Measurements from ENCODE around the gene B3GALT4. TPM values are rescaled to one million over a fixed set of nuclear protein-coding genes. Genes with fewer than 3 reads are reported as not detected.

The B3GALT4 gene
- total and polyA plus RNA-seq, 2 of the 13 experiments (the other 11 are each of a cell fraction or from before 2014, with no cell fraction given) = 0.04 to 0.27 TPM

GRCh38 chr6:33297406-33297955 is 20.6 kb downstream of the B3GALT4 start (continued):
- TF ChIP-seq GABPB1 (CRISPR knock-in tag; IDR thresholded peaks at IDR 0.05) = peak; percentile 8; the same call in 1 of the 2 replicates

DNA sequence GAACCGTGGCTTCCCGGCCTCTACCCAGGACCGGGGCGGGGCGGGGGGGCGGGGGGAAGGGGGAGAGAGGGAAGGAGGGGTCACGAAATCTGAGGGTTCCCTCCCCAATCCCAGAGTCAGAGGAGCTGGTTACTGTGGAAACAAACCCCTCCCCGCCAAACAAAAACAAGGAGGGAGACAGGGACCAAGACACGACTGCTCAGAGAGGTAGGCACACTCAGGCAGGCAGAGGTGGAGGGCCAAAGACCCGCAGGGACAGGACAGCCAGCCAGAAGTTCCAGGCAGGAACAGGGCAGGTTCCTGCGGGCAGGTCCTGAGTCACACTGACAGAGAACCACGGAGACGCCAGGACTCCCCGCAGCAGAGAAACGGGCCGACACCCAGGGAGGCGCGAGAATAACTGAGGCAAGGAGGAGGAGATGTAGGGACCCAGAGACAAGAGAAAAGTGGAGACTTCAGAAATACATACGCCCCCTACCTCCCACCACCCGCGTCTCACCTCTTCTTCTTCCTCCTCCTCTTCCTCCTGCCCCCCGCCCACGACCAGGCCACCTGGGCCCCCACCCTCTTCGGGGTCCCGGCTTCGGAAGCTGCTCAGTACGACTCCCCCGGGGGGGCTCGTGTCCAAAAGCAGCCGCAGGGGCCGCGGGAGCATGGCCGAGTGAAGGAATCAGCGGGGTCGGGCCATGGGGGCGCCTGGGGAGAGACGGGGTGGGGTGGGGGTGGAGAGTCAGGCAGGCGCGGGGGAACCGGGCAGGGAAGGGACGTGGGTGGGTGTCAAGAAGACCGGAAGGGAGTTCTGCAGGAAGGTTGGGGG is 21.2 kb downstream of the B3GALT4 start:
- H3K9me3 ChIP-seq (ENCODE audit: low read length) = no peaks in the 10 kb centered on the region
- ATAC-seq = peak; percentile 53
- BruUV-seq (replicated peaks) = no TSS peak
- peak; percentile 80 for DNase-seq (ENCODE audit: low spot score)
- H4K20me1 ChIP-seq (ENCODE audit: insufficient read depth, low read length) = no peaks in the 10 kb centered on the region
- WGBS (ENCODE audit: low lambda C conversion rate) = 2% methylated on average over 42 of the region's 42 CpGs
- peaks cover 27% of the 10 kb centered on the region for H3K4me1 ChIP-seq (ENCODE audit: insufficient read depth, low read length)
- peak; percentile 56 for FAIRE-seq
- no peak overlapping the region for H2AFZ ChIP-seq (ENCODE audit: low read length)
- H3K4me2 ChIP-seq (ENCODE audit: low read depth, low read length) = peak overlapping the region; percentile 92
- peak overlapping the region; percentile 75 to 88 (median 79) for H3K4me3 ChIP-seq (replicated peaks in 1 of 3; ENCODE audit: insufficient read depth in 1 of 3, low read depth in 2 of 3, low read length in 3 of 3)
- intact Hi-C loops (cut with micrococcal nuclease; ENCODE audit: unreplicated experiment) = loop anchor here (1.0 kb wide), 1 partner anchor 9 kb away; the partner anchor contains the start of genes PFDN6 and WDR46
- H3K27ac ChIP-seq (ENCODE audit: extremely low read length, insufficient read depth, low read length) = peak overlapping the region; percentile 93
- H3K36me3 ChIP-seq (replicated peaks in 1 of 2; ENCODE audit: control insufficient read depth in 1 of 2, insufficient read depth in 2 of 2, low read length in 2 of 2) = peaks cover 5 to 10% of the 10 kb centered on the region in 2 experiments; a peak in 2 of 5 replicates
- H3K79me2 ChIP-seq (ENCODE audit: insufficient read depth, low read length) = peaks cover 12% of the 10 kb centered on the region
- in situ Hi-C loops (cut with HindIII; ENCODE audit: extremely low pct_ligation_motif_present, low pct_unique_long_range_greater_than_20kb) = loop anchor here (5.0 to 25.0 kb wide), 2 partner anchors 96 to 114 kb away; partner anchors contain the start of genes CUTA, HSD17B8, PHF1 and RXRB
- H3K9ac ChIP-seq (ENCODE audit: insufficient read depth, low read depth, low read length) = peak overlapping the region; percentile 92
- POLR2A ChIA-PET = interaction anchor here (1.1 to 4.1 kb wide), 16 partner anchors 9 to 326 kb away, joined by 3 to 57 read pairs (median 8); partner anchors contain the start of genes B3GALT4, HSD17B8, PFDN6 and RPS18
- CTCF ChIA-PET (ENCODE audit: low intra/inter-chr PET ratio, low total read pairs) = interaction anchor here (1.2 to 3.3 kb wide), 3 partner anchors 9 to 93 kb away, joined by 3 to 52 read pairs (median 3); partner anchors contain the start of genes KIFC1, PFDN6 and WDR46
- no peaks in the 10 kb centered on the region; a peak in 1 of 5 replicates for H3K27me3 ChIP-seq (ENCODE audit: control insufficient read depth in 1 of 2, insufficient read depth in 2 of 2, low read length in 2 of 2)
- TF ChIP-seq SRSF1 (optimal IDR thresholded peaks at IDR 0.05; ENCODE audit: low read depth, low read length) = peak; percentile 8
- TF ChIP-seq, protein P1, sequence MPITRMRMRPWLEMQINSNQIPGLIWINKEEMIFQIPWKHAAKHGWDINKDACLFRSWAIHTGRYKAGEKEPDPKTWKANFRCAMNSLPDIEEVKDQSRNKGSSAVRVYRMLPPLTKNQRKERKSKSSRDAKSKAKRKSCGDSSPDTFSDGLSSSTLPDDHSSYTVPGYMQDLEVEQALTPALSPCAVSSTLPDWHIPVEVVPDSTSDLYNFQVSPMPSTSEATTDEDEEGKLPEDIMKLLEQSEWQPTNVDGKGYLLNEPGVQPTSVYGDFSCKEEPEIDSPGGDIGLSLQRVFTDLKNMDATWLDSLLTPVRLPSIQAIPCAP (CRISPR knock-in tag; IDR thresholded peaks at IDR 0.05; ENCODE audit: low read depth) = no peak
- no peak for TF ChIP-seq ZBTB39 (CRISPR knock-in tag; IDR thresholded peaks at IDR 0.05)
- TF ChIP-seq ZNF709 (CRISPR knock-in tag; IDR thresholded peaks at IDR 0.05) = no peak
- TF ChIP-seq ISL2 (CRISPR knock-in tag; IDR thresholded peaks at IDR 0.05) = no peak
- no peak for TF ChIP-seq TOPORS (CRISPR knock-in tag; IDR thresholded peaks at IDR 0.05)
- no peak for TF ChIP-seq KDM2A (CRISPR knock-in tag; IDR thresholded peaks at IDR 0.05; ENCODE audit: borderline replicate concordance, low read depth)
- TF ChIP-seq CENPT (CRISPR knock-in tag; IDR thresholded peaks at IDR 0.05; ENCODE audit: low read depth) = no peak
- TF ChIP-seq SP1 (IDR thresholded peaks at IDR 0.05) = no peak
- 0 out of 2 replicates have a peak, but pooled peaks have one; percentile 34 for TF ChIP-seq SP1 (CRISPR knock-in tag; IDR thresholded peaks at IDR 0.05)
- 0 out of 2 replicates have a peak, but pooled peaks have one; percentile 10 for TF ChIP-seq SP5 (CRISPR knock-in tag; IDR thresholded peaks at IDR 0.05; ENCODE audit: borderline replicate concordance, low read depth)
- no peak for TF ChIP-seq ZBTB4 (CRISPR knock-in tag; IDR thresholded peaks at IDR 0.05; ENCODE audit: borderline replicate concordance)
- 0 out of 2 replicates have a peak, but pooled peaks have one; percentile 43 for TF ChIP-seq ZNF572 (CRISPR knock-in tag; IDR thresholded peaks at IDR 0.05)
- TF ChIP-seq MBNL3 (CRISPR knock-in tag; conservative IDR thresholded peaks at IDR 0.05) = no peak
